GM19455 (cell line): ENCODE measurements around the gene SLAMF6.

ENCODE experiments used
- ATAC-seq: cut with Tn5 transposase; IDR thresholded peaks from one replicate; pipeline ENCODE4 v1.9.1; 2021; ENCODE audit not compliant: unreplicated experiment

SLAMF6 gene

DNA sequence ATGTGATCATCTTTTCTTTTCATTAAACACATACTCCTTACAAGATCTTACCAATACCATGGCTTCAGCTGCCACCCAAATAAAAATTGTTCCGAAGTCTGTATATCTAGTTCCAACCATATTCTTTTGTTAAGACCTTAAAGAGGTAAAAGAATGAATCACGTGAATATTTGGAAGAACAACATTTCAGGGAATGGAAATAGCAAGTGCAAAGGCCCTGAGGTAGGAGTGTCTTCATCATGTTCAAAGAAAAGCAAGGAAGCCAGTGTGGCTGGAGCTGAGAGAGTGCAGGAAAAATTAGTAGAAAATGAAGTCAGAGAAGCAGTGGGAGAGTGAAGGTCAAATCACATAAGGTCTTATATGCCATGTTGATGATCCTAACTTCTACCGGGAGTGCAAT lies 50.9 kb downstream of the SLAMF6 start:
- no peak for ATAC-seq

DNA sequence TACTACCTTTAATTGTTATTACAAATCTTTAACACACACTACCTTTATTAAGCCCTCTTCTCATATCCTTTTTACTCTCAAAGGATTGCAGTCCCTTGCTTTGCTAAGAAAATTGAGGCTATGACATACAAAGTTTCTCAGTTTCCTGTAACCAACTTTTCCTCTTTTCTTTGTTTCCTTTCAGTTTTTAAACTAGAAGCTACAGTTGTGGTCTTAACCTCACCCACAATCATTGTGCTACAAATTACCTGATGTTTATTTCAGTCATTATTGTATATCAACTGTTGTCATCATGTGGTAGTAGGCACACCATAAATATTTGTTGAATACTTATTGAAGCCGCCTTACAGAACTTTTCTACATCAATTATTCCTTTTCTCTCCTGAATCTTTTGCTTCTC lies 51.8 kb downstream of the SLAMF6 start:
- no peak for ATAC-seq

DNA sequence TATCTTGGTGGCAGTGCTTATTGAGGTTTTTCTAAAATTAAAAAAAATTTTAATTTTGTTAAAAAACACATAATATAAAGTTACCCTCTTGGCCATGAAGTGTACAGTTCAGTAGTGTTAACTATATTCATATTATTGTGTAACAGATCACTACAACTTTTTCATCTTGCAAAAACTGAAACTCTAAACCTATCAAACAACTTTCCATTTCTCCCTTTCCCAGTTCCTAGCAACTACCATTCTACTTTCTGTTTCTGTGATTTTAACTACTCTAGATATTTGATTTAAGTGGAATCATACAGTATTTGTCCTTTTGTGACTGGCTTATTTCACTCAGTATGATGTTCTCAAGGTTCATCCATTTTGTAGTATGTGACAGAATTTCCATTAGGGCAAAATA lies 55.5 kb downstream of the SLAMF6 start:
- ATAC-seq, result no peak

DNA sequence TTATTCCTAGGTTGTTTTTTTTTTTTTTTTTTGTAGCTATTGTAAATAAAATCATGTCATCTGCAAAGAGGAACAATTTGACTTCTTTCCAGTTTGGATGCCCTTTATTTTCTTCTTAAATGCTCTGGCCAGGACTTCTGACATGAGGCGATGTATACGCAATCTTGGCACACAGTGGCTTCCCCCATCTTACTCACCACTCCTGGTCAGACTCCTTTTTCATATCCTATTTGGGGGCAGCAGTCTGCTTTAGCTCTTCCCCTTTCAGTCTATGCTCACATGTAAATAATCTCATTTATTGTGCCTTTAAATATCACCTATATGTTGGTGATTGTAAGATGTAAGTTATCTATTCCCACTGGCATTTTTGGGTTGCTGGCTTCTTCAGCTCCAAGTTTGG lies 56.1 kb downstream of the SLAMF6 start:
- no peak for ATAC-seq

DNA sequence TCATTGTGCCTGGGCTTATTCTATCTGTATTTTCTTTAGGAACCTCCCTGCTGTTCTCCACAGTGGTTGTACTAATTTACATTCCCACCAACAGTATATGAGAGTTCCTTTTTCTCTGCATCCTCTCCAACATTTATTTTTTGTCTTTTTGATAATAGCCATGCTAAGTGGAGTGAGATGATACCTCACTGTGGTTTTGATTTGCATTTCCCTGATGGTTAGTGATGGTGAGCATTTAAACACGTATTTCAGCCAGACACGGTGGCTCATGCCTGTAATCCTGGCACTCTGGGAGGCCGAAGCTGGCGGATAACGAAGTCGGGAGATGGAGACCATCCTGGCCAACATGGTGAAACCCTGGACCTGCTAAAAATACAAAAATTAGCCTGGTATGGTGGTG lies 57.9 kb downstream of the SLAMF6 start:
- no peak for ATAC-seq

DNA sequence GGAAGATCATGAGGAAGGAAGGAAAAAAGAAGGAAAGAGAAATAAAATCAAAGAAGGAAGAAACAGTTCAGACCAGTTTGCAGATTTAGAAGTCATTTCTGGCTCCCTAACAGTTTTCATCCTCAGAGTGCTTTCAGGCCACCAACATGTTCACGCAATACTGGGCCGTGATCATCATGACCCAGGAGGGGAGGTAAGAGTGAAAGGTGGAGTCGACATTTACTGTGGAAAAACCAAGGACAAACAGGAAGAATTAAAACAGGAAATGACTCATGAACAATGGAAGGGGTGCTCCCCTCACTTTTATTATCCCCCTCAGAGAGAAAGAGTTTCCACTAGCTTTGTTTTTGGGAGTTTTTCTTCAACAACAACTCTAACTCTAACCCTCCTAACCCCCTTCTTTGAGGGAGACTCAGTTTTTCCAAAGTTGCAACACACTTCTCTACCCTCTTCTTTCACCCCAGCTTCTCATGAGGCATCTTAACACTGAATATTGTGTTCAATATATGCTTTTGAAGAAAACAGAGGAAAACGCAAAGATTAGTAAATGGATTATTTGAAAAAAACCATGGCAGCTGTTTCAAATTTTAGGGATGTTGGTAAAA lies 62.3 kb downstream of the SLAMF6 start:
- no peak for ATAC-seq

DNA sequence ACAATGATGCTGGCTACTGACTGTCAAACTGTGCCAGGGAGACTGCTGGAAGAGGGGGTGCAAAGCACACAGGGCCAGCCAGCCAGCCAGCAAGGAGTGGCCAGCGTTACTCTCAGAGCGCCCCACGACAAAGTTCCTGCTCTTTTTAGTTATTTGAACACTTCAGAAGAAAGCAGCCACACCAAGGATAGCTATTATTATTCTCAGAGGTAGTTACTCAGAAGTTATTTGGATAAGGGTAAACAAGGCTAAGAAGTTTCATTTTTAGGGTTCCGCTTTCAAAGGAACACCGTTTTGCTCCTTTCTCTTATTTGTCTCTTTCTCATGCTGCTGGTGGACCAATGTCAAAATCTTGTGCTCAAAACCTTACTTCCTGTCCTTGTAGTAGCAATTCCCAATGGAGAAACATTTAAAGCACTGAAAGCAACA lies 62.8 kb downstream of the SLAMF6 start:
- no peak for ATAC-seq

DNA sequence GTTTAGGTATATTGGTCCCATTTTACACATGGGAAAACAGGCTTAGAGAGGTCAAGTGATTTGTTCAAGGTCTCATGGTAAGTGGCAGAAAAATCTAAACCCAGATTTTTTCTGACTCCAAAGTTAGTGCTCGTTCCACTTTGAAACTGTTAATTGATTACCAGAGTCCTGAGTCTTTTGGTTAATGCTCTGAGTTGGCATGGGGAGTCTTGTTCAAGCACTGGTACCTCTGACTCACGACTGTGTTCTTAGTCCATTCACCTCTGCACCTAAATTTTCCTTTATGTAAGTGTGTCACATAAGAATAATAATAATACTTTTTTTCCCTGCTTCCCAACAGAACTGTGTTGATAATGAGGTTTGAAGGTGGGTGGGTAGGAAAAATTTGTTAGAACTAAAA lies 63.4 kb downstream of the SLAMF6 start:
- ATAC-seq, result no peak

DNA sequence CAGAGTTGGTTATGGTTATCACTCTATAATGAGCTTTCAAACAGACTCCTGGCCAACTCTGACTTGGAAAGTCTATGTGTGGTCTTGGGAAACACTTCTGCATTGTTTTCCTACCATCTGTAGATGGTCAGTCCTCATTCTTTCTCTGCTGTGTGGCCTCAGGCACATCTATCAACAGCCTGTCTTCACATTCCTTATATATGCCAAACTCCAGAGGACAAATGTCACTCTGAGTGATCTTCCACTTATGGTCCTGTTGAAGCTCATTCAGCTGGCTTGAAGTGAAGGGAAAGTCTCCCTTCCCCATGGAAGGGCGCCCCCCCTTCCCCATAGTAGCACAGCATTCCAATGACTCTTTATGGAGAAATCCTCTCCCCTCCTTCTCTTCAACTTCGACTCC lies 64.0 kb downstream of the SLAMF6 start:
- ATAC-seq, result no peak

DNA sequence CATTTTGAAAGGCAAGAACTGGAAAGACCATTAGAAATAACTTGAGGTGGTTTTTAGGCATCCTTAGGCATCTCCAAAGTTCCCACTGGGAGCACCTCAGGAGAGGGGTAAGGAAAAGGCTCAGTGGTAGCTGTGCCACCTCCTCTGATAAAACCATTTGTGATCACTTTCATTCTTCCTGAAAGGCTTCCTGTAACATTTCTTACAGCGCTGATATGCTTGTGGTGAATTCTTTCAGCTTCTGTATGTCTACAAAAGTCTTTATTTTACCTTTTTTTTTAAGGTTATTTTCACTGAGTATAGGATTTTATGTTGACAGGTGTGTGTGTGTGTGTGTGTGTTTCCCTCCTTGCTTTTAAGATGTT lies 67.9 kb downstream of the SLAMF6 start:
- no peak for ATAC-seq

DNA sequence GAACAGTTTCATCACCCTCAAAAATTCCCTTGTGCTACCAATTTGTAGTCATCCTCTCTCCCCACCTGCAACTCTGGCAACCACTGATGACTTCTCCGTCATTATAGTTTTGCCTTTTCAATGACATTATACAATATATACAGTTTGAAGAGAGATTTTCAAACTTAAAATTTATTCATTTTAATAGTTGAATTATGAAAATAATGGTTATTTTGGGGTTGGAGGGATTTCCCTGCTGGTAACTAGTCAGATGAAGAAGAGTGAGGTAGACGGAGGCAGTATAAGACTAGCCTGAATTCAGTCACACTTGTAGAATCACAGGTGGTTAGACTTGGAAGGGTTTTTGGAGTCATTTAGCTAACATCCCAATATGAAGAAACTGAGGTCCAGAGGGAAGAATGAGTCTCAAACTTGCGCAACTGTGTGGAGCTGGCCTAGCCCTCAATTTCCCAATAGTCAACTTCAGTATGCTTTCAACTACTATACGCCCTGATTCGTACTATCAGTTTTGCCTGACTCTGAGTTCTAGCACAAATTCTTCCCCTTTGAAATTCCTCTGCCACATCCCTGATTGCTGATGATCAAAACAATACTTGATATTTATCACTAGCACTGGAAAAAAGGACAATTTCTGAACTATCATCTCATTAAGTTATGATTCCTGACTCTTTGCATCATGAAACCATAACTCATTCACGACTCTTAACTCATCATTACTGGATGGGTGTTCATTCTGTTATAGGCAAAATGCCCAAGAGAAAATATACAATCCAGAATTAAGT lies 68.5 kb downstream of the SLAMF6 start:
- ATAC-seq, result no peak

DNA sequence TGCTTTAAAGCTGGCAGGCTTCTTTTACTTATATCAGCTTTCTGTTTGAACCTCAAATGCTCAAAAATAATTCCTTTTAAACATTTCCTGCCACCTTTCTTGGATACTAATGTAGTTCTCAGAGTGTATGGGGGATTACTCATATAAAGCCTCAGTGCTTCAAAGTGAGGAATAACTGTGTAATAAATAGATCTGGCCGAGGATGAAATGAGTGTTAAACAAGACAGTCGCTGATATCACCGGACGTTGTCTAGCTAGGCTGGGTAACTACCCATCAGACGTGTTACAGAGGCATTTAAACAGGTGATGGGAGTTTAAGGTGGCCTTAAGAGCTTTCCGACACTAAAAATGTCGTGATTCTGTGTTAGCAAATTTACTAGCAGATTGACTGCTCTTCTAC lies 69.6 kb downstream of the SLAMF6 start:
- peak; percentile 54 for ATAC-seq

DNA sequence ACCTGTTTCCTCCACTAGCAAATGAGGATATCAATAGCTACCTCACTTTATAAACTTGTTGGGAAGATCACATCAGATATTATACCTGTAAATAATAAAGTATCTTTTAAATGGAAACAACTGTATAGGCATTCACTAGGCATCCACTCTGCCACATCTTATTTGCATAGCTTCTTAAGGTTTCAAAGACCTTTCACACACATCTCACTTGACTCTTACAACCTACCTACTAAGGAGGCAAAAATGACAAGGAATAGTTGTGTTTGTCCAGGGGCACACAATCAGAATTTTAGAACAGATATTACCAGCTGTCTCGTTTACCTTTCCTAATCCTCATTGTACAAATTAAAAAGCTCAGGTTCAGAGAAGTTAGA lies 71.2 kb downstream of the SLAMF6 start:
- no peak for ATAC-seq

DNA sequence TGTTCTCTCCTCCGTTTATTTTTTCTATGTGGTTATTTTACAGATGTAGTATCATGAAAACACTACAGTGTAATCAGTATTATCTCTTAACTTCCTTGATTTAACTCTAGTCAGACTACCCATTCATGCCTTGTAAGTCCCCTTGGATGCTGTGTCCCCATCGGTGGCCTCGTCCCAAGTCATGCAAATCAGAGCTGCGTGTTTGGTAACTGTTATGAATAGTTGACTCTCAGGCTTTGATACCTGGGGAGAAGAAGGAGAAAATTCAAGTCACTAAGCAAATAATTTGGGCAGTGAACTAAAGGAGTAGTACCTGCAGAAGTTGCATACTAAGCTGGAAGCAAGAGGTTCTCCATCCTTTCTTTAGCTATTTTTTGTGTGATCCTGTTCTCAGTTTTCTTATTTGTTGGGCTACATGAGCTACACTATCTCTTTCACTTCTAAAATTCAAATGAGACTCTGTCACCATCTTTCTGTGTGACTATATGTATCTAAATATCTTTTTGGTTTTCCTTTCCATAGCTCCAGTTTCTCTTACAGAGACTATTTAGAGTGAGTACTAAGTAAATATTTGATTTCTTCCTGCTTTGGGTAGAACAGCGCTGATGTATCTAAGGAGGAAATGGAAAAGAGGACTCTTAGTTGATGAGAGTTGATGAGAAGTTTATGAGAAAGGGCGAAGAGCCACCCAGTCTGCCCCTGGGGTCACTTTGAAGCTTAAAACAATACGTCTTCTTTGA lies 71.8 kb downstream of the SLAMF6 start:
- ATAC-seq, result no peak

DNA sequence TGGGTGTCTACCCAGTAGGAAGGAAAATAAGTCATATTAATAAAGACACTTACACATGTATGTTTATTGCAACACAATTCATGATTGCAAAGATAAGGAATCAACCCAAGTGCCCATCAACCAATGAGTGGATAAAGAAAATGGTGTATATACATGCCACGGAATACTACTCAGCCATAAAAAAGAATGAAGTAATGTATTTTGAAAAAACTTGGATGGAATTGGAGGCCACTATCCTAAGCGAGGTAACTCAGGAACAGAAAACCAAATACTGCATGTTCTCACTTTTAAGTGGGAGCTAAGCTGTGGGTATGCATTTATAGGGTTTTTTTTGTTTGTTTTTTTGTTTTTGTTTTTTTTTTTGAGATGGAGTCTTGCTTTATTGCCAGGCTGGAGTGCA lies 73.6 kb downstream of the SLAMF6 start:
- ATAC-seq, result no peak

DNA sequence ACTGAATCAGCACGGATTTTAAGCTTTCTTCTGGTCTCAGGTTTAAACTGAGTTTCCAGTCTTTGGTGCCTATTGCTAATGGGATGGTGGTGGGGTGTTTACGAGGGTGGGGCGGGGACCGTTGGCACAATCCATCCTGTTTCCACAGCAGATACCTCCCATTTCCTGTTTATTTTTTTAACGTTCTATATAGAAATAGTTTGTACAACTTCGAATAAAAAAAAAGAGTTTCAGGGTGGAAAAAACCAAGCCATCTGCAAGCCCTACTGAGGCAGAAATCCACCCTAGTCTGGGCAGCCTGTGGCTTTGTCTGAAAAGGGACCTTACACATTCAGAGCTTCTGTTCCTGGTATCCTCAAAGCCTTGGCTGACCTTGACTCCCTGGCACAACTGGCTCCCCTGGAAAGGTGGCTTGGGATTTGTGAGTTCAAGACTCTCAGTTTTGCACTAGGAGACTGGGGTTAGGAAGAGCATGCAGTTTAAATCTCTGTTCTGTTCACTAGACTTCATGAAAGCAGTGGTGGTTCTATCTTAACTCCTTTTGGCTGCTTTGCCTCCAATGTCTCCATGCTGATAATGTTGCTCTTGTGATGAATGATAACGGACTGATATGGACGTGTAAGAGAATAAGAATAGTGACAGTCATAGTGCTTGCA lies 76.0 kb downstream of the SLAMF6 start:
- no peak for ATAC-seq

DNA sequence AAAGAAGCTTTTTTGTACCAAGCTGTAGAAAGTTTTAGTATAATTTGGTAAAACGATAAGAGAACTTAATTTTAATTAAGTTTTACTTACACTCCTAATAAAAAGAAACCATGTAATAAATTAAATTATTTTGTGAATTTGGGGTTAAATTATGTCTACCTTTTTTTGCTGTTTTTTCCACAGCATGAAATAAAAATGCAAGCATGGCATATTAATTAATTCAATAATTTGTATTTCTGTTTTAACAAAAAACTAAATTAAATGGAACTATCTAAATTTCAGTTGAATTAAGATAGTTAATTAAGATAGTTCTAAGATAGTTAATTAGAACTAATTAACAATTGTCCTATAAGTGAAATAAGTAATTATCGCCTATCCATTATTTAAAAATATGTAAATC lies 83.3 kb downstream of the SLAMF6 start:
- no peak for ATAC-seq

DNA sequence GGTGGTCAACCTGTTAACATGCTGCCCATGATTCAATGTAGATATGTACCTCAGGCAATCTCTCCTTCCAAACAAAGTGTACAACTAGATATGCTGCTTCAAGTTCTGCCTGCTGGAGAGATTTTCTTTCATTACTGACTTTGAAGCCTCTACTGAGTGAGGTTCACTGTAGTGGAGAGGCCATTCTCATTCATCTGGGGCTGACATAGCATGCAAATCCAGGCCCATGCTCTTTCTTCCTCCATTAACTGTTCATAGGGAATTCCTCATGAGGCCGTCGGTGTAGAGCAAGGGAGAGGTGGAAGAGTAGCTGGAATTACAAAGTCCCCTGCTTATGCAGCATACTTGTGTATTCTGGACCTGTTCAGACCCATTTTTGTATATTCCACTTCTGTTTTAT lies 84.1 kb downstream of the SLAMF6 start:
- no peak for ATAC-seq

DNA sequence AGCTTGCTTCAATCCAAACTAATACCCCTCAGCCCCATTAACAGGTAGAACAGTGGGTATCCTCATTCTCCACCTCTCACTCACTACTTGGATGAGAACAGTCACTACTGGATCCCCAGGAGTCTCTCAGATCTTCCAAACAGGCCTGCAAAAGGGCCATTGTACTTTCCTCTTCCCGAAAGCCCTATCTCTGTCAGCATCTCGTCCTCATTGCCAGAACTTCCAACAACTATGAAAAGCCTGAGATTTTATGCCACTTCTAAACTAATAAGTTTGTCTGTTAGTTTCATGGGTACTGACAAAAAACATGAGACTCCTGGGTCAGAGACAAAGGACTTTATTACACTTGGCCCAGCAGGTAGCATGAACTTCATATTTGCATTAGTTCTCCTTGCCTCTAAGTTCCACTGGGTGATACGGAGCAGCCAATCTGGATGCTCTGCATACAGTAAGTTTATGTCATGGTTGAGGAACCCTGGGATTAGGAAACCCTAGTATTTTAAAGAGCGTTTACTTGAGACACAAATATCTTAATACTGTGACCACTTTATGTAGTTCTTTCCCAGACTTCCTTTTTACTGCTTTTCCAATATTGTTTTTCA lies 84.6 kb downstream of the SLAMF6 start:
- ATAC-seq, result no peak

DNA sequence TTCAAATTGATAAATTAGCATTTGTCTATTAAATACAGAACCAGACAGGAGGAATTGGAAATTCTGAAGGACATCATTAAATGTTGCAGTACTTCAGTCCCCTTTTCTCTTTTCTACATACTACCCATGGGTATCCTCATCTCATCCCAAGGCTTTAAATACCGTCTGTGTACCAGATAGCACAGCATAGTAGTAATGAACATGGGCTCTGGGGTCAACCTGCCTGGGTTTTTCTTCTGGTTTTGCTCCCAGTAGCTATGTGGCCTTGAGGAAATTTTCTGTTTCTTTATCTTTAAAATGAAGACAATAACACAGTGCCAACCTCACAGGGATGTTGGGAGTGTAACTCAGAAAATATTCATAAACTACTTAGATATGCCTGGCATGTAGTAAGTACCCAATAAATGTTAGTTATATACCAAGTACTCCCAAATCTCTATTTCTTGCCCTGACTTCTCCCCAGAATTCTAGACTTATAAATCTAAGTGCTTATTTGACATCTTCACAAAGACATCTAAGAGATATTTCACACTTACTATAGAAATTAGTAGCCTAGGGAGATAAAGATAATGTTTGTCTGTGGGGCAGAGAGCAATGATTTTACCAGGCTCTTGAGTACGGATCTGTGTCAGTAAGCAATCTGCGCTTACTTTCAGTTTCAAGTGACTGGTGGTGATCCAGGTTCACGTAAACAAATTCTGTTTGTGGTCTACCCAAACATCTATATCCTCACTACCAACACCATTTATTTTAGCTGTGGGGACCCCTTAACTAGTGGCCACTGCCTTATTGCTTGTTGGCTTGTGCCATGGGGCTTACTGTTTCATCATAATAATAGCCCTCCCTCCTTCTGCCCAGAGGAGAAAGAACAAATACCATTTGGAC lies 85.4 kb downstream of the SLAMF6 start:
- ATAC-seq, result peak; percentile 82
